H1 (cell line): Measurements from ENCODE around the gene DHX36. TPM values are rescaled to one million over a fixed set of nuclear protein-coding genes. Genes with fewer than 3 reads are reported as not detected.

Source experiments
- GABPA ChIP-seq: IDR thresholded peaks from 2 replicates; pipeline ENCODE4 v1.6.1; 2011; ENCODE audit warnings: mild to moderate bottlenecking, low read length, moderate library complexity, borderline replicate concordance; ENCODE audit not compliant: insufficient read depth
- NANOG ChIP-seq: IDR thresholded peaks from 2 replicates; pipeline ENCODE4 v1.6.1; 2011; ENCODE audit warnings: low read length, low read depth, mild to moderate bottlenecking, inconsistent platforms; ENCODE audit not compliant: insufficient read depth, poor library complexity, severe bottlenecking
- NRF1 ChIP-seq: IDR thresholded peaks from 2 replicates; pipeline ENCODE4 v1.6.1; 2011; ENCODE audit warnings: mild to moderate bottlenecking, low read depth, low read length, improper control_type of control experiment
- SIN3A ChIP-seq, 2 experiments: IDR thresholded peaks in 1 of 2; conservative IDR thresholded peaks in 1 of 2; 2 replicates each; pipeline ENCODE4 v1.6.1; 2011 to 2012; ENCODE audit warnings: low read length in 2 of 2, improper control_type of control experiment in 1 of 2, low read depth in 1 of 2, mild to moderate bottlenecking in 1 of 2
- SP2 ChIP-seq: IDR thresholded peaks from 2 replicates; pipeline ENCODE4 v1.6.1; 2012; ENCODE audit warnings: mild to moderate bottlenecking, low read length, inconsistent platforms
- SUZ12 ChIP-seq: fragments of 200-600 bp; sonication (generic); IDR thresholded peaks from 2 replicates; pipeline ENCODE4 v1.6.1; 2012; ENCODE audit warnings: mild to moderate bottlenecking, inconsistent platforms, low read length, moderate library complexity, mixed read lengths
- TEAD4 ChIP-seq: IDR thresholded peaks from 2 replicates; pipeline ENCODE4 v1.6.1; 2012; ENCODE audit warnings: low read depth, low read length, inconsistent platforms, mixed read lengths
- polyA plus RNA-seq, 7 experiments: library from polyadenylated mRNA; depleted of rRNA in 3 of 7; stranded (reverse) in 5 of 7; unstranded in 2 of 7; fragments of >200 nt in 5 of 7; fragments of 200-250 nt in 2 of 7; gene quantifications; 1 replicate in 5 of 7; 2 replicates in 1 of 7; 4 replicates in 1 of 7; pipeline versions ENCODE4 v1.2.1 to v1.2.3, GENCODE V29; 2011 to 2013; ENCODE audit warnings: missing spikeins in 2 of 7, mixed read lengths in 2 of 7
- total RNA-seq: library from RNA; stranded (reverse); fragmentation: NEBNext Ultra II Directional; extraction: Animal tissue kit (Norgen Biotek cat#: 25700); gene quantifications from 2 replicates; pipeline ENCODE4 v1.2.1, GENCODE V29; 2021

Gene DHX36
- total and polyA plus RNA-seq, 2 of the 8 experiments (the other 6 are each of a cell fraction or from before 2014, with no cell fraction given): 44.9 to 131 TPM

DNA sequence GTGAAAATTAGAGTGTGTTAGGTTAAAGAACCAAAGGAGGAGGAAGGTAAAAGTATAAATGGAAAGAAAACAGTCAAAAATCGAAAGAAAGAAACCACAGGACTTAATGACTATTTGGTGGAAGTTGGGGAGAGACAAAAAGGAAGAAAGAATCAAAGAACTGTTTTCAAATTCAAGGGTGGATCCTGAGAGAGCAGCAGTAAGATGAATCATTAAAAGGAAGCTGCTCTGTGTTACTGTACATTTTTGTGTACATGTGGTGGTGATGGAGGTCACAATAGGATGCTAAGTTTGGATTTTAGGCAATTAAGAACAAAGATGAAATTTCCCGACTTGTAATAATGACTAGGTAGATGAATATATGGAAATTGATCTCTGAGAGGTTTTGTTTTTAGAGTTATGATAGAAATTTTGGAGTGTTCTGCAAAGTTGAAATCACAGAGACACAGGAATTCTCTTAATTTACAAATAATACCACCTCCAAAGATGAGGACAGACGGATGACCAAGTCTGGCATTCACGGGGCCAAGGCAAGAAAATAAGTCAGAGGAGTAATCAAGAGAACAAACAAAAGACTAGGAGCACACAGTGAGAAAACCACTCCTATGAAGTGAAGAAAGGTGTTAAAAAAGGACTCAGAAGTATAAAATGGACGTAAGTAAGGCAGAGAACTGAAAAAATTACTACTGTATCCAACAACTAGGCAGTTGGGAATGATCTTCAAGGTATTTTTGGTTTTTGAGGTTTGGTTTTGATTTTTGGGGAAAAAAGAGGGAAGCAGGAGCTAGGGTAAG, 7.1 kb downstream of the DHX36 start (continued):
- TF ChIP-seq NANOG (no peak), SIN3A (conservative IDR thresholded peaks at IDR 0.05 in 1 of 2, IDR thresholded peaks at IDR 0.05 in 1 of 2; ENCODE audit: low read depth in 1 of 2, low read length in 2 of 2) (no peak), GABPA (no peak), TEAD4 (no peak), SUZ12 (no peak), SP2 (no peak), NRF1 (no peak)
